WTC11 (cell line): Measurements from ENCODE around the gene MORN1. TPM values are rescaled to one million over a fixed set of nuclear protein-coding genes. Genes with fewer than 3 reads are reported as not detected.

Experiments used
- ATAC-seq: fragments of 200-7000 bp; cut with Tn5 transposase; 2 replicates; pipeline ENCODE4 v1.10.0; 2021; ENCODE audit warnings: mild to moderate bottlenecking, moderate library complexity
- CTCF ChIA-PET: fragments of 300-600 bp; sonication (Branson Sonifier 250); formaldehyde crosslinking; loops from one replicate; lab custom pipeline; 2021; ENCODE audit warnings: antibody characterized with exemption; lab: Charles Lee
- POLR2A ChIA-PET: fragments of 350-600 bp; sonication (Branson Sonifier 250); formaldehyde crosslinking; loops from one replicate; lab custom pipeline; 2021; ENCODE audit warnings: antibody characterized with exemption; lab: Charles Lee
- DNase-seq: peaks from one replicate; pipeline ENCODE4 v3.0.0; 2021; ENCODE audit warnings: low spot score
- H3K27ac Mint-ChIP-seq: 2 replicates; pipeline ENCODE4 v1.8.0; 2021; ENCODE audit warnings: mixed read lengths
- H3K27me3 Mint-ChIP-seq: 2 replicates; pipeline ENCODE4 v1.8.0; 2021; ENCODE audit warnings: low read depth, mild to moderate bottlenecking, moderate library complexity, mixed read lengths
- H3K36me3 Mint-ChIP-seq: 2 replicates; pipeline ENCODE4 v1.8.0; 2021; ENCODE audit warnings: mixed read lengths
- H3K4me1 Mint-ChIP-seq: 2 replicates; pipeline ENCODE4 v1.8.0; 2022; ENCODE audit warnings: mixed read lengths
- H3K4me3 Mint-ChIP-seq: 2 replicates; pipeline ENCODE4 v1.8.0; 2021; ENCODE audit warnings: mild to moderate bottlenecking, moderate library complexity, mixed read lengths
- H3K9me3 Mint-ChIP-seq: 2 replicates; pipeline ENCODE4 v1.8.0; 2021; ENCODE audit warnings: mixed read lengths
- FOXK1 ChIP-seq: sonication (generic); formaldehyde crosslinking; IDR thresholded peaks from 2 replicates; pipeline ENCODE4 v1.8.0; 2022; ENCODE audit warnings: mild to moderate bottlenecking, moderate library complexity, missing genetic modification reagents
- HMGA2 ChIP-seq: fragments of 250-450 bp; sonication (Bioruptor Pico); IDR thresholded peaks from 2 replicates; pipeline ENCODE4 v1.4.0; 2021; ENCODE audit warnings: mild to moderate bottlenecking, moderate library complexity
- NFATC4 ChIP-seq: fragments of 250-450 bp; sonication (Bioruptor Pico); IDR thresholded peaks from 2 replicates; pipeline ENCODE4 v1.9.0; 2021; ENCODE audit warnings: mild to moderate bottlenecking
- NR3C1 ChIP-seq: sonication (generic); formaldehyde crosslinking; conservative IDR thresholded peaks from 2 replicates; pipeline ENCODE4 v1.8.1; 2023; ENCODE audit warnings: low read depth, mild to moderate bottlenecking, missing genetic modification reagents
- OVOL2 ChIP-seq: fragments of 250-450 bp; sonication (Bioruptor Pico); IDR thresholded peaks from 2 replicates; pipeline ENCODE4 v1.9.0; 2021; ENCODE audit warnings: mild to moderate bottlenecking, borderline replicate concordance
- TP53 ChIP-seq: sonication (generic); formaldehyde crosslinking; IDR thresholded peaks from 2 replicates; pipeline ENCODE4 v1.8.1; 2023; ENCODE audit warnings: mild to moderate bottlenecking, missing genetic modification reagents
- ZNF121 ChIP-seq: sonication (generic); formaldehyde crosslinking; IDR thresholded peaks from 2 replicates; pipeline ENCODE4 v1.8.0; 2023; ENCODE audit warnings: missing genetic modification reagents
- ZNF396 ChIP-seq: fragments of 250-450 bp; sonication (Bioruptor Pico); IDR thresholded peaks from 2 replicates; pipeline ENCODE4 v1.8.0; 2021; ENCODE audit warnings: mild to moderate bottlenecking, moderate library complexity, borderline replicate concordance
- ZNF423 ChIP-seq: fragments of 250-450 bp; sonication (Bioruptor Pico); IDR thresholded peaks from 2 replicates; pipeline ENCODE4 v2.1.2; 2022; ENCODE audit warnings: mild to moderate bottlenecking, moderate library complexity
- total RNA-seq: library from RNA; stranded (reverse); gene quantifications from 3 replicates; pipeline ENCODE4 v1.2.3, GENCODE V29; 2021
- TF ChIP-seq, protein P1 (sequence below): sonication (generic); formaldehyde crosslinking; IDR thresholded peaks from 2 replicates; pipeline ENCODE4 v1.8.0; 2022; ENCODE audit warnings: mild to moderate bottlenecking, missing genetic modification reagents
- TF ChIP-seq, protein P2 (sequence below): sonication (generic); formaldehyde crosslinking; IDR thresholded peaks from 2 replicates; pipeline ENCODE4 v1.8.0; 2023; ENCODE audit warnings: mild to moderate bottlenecking, missing genetic modification reagents
- TF ChIP-seq, protein P3 (sequence below): sonication (generic); formaldehyde crosslinking; IDR thresholded peaks from 2 replicates; pipeline ENCODE4 v1.8.0; 2022; ENCODE audit warnings: mild to moderate bottlenecking, missing genetic modification reagents
- TF ChIP-seq, protein P4 (sequence below): sonication (generic); formaldehyde crosslinking; IDR thresholded peaks from 2 replicates; pipeline ENCODE4 v1.8.0; 2022; ENCODE audit warnings: mild to moderate bottlenecking, missing genetic modification reagents
- TF ChIP-seq, protein P5 (sequence below): sonication (generic); formaldehyde crosslinking; IDR thresholded peaks from 2 replicates; pipeline ENCODE4 v1.8.0; 2023; ENCODE audit warnings: missing genetic modification reagents
- TF ChIP-seq, protein P6 (sequence below): sonication (generic); formaldehyde crosslinking; IDR thresholded peaks from 2 replicates; pipeline ENCODE4 v1.8.1; 2023; ENCODE audit warnings: mild to moderate bottlenecking, missing genetic modification reagents
- TF ChIP-seq, protein P7 (sequence below): fragments of 200-600 bp; IDR thresholded peaks from 2 replicates; pipeline ENCODE4 v1.8.0; 2022; ENCODE audit warnings: antibody characterized with exemption
- TF ChIP-seq, protein P8 (sequence below): sonication (generic); formaldehyde crosslinking; IDR thresholded peaks from 2 replicates; pipeline ENCODE4 v1.8.1; 2023; ENCODE audit warnings: mild to moderate bottlenecking, moderate library complexity, missing genetic modification reagents
- TF ChIP-seq, protein P9 (sequence below): sonication (generic); formaldehyde crosslinking; IDR thresholded peaks from 2 replicates; pipeline ENCODE4 v1.8.1; 2022; ENCODE audit warnings: low read depth, missing genetic modification reagents, borderline replicate concordance
- TF ChIP-seq, protein P10 (sequence below): sonication (generic); formaldehyde crosslinking; conservative IDR thresholded peaks from 2 replicates; pipeline ENCODE4 v1.8.1; 2023; ENCODE audit warnings: mild to moderate bottlenecking, low read depth, missing genetic modification reagents, moderate library complexity

Gene MORN1
- total RNA-seq, 1 experiment from 2014 or later: 14.5 TPM

DNA sequence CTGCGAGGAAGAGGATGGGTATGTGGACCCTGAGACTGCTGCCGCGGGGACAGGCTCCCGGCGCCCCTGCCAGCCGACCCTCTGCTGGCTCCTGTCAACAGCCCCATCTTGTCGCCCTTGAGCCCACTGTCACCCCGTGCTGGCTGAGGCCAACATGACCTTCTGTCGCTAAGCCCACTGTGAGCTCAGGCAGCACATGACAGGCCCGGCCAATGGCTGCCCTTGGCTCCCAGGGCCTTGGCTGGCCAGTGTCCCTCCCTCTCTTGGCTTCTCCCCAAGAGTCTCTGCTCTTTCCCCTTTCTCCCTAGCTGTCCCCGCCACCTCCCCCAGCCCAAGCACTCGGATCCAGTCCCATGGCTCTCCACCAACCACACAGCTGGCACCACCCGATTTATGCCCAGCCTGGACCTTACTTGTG lies 17.5 kb upstream of the MORN1 start:
- ATAC-seq: no peak
- Mint-ChIP-seq H3K27me3 (no peaks in the 10 kb centered on the region), H3K9me3 (no peaks in the 10 kb centered on the region), H3K36me3 (peaks cover 16% of the 10 kb centered on the region; the same call in 1 of the 2 replicates), H3K4me3 (no peak overlapping the region), H3K27ac (no peak overlapping the region), H3K4me1 (peaks cover 2% of the 10 kb centered on the region)
- ChIA-PET CTCF (no interaction called here), POLR2A (no interaction called here)
- no peak for DNase-seq
- no peak for TF ChIP-seq ZNF396 (CRISPR knock-in tag)
- TF ChIP-seq, protein P1, sequence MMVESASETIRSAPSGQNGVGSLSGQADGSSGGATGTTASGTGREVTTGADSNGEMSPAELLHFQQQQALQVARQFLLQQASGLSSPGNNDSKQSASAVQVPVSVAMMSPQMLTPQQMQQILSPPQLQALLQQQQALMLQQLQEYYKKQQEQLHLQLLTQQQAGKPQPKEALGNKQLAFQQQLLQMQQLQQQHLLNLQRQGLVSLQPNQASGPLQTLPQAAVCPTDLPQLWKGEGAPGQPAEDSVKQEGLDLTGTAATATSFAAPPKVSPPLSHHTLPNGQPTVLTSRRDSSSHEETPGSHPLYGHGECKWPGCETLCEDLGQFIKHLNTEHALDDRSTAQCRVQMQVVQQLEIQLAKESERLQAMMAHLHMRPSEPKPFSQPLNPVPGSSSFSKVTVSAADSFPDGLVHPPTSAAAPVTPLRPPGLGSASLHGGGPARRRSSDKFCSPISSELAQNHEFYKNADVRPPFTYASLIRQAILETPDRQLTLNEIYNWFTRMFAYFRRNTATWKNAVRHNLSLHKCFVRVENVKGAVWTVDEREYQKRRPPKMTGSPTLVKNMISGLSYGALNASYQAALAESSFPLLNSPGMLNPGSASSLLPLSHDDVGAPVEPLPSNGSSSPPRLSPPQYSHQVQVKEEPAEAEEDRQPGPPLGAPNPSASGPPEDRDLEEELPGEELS (CRISPR knock-in tag): no peak
- no peak for TF ChIP-seq ZNF121
- no peak for TF ChIP-seq OVOL2 (CRISPR knock-in tag)
- TF ChIP-seq, protein P2, sequence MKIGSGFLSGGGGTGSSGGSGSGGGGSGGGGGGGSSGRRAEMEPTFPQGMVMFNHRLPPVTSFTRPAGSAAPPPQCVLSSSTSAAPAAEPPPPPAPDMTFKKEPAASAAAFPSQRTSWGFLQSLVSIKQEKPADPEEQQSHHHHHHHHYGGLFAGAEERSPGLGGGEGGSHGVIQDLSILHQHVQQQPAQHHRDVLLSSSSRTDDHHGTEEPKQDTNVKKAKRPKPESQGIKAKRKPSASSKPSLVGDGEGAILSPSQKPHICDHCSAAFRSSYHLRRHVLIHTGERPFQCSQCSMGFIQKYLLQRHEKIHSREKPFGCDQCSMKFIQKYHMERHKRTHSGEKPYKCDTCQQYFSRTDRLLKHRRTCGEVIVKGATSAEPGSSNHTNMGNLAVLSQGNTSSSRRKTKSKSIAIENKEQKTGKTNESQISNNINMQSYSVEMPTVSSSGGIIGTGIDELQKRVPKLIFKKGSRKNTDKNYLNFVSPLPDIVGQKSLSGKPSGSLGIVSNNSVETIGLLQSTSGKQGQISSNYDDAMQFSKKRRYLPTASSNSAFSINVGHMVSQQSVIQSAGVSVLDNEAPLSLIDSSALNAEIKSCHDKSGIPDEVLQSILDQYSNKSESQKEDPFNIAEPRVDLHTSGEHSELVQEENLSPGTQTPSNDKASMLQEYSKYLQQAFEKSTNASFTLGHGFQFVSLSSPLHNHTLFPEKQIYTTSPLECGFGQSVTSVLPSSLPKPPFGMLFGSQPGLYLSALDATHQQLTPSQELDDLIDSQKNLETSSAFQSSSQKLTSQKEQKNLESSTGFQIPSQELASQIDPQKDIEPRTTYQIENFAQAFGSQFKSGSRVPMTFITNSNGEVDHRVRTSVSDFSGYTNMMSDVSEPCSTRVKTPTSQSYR (CRISPR knock-in tag): no peak
- TF ChIP-seq, protein P3, sequence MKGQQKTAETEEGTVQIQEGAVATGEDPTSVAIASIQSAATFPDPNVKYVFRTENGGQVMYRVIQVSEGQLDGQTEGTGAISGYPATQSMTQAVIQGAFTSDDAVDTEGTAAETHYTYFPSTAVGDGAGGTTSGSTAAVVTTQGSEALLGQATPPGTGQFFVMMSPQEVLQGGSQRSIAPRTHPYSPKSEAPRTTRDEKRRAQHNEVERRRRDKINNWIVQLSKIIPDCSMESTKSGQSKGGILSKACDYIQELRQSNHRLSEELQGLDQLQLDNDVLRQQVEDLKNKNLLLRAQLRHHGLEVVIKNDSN (CRISPR knock-in tag): no peak
- TF ChIP-seq, protein P4, sequence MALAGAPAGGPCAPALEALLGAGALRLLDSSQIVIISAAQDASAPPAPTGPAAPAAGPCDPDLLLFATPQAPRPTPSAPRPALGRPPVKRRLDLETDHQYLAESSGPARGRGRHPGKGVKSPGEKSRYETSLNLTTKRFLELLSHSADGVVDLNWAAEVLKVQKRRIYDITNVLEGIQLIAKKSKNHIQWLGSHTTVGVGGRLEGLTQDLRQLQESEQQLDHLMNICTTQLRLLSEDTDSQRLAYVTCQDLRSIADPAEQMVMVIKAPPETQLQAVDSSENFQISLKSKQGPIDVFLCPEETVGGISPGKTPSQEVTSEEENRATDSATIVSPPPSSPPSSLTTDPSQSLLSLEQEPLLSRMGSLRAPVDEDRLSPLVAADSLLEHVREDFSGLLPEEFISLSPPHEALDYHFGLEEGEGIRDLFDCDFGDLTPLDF (CRISPR knock-in tag): no peak
- TF ChIP-seq, protein P5, sequence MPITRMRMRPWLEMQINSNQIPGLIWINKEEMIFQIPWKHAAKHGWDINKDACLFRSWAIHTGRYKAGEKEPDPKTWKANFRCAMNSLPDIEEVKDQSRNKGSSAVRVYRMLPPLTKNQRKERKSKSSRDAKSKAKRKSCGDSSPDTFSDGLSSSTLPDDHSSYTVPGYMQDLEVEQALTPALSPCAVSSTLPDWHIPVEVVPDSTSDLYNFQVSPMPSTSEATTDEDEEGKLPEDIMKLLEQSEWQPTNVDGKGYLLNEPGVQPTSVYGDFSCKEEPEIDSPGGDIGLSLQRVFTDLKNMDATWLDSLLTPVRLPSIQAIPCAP: no peak
- no peak for TF ChIP-seq NR3C1
- no peak for TF ChIP-seq NFATC4
- TF ChIP-seq, protein P6, sequence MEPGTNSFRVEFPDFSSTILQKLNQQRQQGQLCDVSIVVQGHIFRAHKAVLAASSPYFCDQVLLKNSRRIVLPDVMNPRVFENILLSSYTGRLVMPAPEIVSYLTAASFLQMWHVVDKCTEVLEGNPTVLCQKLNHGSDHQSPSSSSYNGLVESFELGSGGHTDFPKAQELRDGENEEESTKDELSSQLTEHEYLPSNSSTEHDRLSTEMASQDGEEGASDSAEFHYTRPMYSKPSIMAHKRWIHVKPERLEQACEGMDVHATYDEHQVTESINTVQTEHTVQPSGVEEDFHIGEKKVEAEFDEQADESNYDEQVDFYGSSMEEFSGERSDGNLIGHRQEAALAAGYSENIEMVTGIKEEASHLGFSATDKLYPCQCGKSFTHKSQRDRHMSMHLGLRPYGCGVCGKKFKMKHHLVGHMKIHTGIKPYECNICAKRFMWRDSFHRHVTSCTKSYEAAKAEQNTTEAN (CRISPR knock-in tag): no peak
- TF ChIP-seq, protein P7, sequence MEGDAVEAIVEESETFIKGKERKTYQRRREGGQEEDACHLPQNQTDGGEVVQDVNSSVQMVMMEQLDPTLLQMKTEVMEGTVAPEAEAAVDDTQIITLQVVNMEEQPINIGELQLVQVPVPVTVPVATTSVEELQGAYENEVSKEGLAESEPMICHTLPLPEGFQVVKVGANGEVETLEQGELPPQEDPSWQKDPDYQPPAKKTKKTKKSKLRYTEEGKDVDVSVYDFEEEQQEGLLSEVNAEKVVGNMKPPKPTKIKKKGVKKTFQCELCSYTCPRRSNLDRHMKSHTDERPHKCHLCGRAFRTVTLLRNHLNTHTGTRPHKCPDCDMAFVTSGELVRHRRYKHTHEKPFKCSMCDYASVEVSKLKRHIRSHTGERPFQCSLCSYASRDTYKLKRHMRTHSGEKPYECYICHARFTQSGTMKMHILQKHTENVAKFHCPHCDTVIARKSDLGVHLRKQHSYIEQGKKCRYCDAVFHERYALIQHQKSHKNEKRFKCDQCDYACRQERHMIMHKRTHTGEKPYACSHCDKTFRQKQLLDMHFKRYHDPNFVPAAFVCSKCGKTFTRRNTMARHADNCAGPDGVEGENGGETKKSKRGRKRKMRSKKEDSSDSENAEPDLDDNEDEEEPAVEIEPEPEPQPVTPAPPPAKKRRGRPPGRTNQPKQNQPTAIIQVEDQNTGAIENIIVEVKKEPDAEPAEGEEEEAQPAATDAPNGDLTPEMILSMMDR: no peak
- no peak for TF ChIP-seq TP53 (CRISPR knock-in tag)
- no peak for TF ChIP-seq HMGA2

DNA sequence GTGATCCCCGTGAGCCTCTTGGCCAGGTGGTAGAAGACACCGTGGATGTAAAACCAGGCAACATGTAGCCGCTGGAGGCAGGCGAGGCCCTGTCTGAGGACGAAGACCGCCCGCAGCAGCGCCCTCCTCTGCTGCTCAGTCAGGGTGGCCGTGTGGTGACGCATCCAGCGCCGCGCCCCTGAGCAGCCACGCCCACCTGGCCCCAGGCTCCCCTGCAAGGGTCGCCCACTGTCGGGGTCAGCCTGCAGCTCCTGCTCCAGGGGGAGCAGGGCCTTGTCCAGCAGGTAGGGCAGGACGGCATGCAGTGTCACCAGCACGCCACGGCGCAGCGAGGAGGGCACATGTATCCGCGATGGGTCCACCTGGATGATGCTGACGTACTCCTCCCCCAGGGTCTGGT lies 17.1 kb upstream of the MORN1 start:
- Mint-ChIP-seq H3K4me3 (no peak overlapping the region), H3K4me1 (no peaks in the 10 kb centered on the region), H3K9me3 (no peaks in the 10 kb centered on the region), H3K27ac (no peak overlapping the region), H3K36me3 (peaks cover 18% of the 10 kb centered on the region; the same call in 1 of the 2 replicates), H3K27me3 (no peaks in the 10 kb centered on the region)
- ChIA-PET CTCF (no interaction called here), POLR2A (no interaction called here)
- DNase-seq (no peak), ATAC-seq (no peak)
- TF ChIP-seq, protein P8, sequence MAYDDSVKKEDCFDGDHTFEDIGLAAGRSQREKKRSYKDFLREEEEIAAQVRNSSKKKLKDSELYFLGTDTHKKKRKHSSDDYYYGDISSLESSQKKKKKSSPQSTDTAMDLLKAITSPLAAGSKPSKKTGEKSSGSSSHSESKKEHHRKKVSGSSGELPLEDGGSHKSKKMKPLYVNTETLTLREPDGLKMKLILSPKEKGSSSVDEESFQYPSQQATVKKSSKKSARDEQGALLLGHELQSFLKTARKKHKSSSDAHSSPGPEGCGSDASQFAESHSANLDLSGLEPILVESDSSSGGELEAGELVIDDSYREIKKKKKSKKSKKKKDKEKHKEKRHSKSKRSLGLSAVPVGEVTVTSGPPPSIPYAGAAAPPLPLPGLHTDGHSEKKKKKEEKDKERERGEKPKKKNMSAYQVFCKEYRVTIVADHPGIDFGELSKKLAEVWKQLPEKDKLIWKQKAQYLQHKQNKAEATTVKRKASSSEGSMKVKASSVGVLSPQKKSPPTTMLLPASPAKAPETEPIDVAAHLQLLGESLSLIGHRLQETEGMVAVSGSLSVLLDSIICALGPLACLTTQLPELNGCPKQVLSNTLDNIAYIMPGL: no peak
- TF ChIP-seq FOXK1: no peak
- no peak for TF ChIP-seq TP53 (CRISPR knock-in tag)
- TF ChIP-seq, protein P9, sequence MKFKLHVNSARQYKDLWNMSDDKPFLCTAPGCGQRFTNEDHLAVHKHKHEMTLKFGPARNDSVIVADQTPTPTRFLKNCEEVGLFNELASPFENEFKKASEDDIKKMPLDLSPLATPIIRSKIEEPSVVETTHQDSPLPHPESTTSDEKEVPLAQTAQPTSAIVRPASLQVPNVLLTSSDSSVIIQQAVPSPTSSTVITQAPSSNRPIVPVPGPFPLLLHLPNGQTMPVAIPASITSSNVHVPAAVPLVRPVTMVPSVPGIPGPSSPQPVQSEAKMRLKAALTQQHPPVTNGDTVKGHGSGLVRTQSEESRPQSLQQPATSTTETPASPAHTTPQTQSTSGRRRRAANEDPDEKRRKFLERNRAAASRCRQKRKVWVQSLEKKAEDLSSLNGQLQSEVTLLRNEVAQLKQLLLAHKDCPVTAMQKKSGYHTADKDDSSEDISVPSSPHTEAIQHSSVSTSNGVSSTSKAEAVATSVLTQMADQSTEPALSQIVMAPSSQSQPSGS (CRISPR knock-in tag): no peak
- TF ChIP-seq, protein P10, sequence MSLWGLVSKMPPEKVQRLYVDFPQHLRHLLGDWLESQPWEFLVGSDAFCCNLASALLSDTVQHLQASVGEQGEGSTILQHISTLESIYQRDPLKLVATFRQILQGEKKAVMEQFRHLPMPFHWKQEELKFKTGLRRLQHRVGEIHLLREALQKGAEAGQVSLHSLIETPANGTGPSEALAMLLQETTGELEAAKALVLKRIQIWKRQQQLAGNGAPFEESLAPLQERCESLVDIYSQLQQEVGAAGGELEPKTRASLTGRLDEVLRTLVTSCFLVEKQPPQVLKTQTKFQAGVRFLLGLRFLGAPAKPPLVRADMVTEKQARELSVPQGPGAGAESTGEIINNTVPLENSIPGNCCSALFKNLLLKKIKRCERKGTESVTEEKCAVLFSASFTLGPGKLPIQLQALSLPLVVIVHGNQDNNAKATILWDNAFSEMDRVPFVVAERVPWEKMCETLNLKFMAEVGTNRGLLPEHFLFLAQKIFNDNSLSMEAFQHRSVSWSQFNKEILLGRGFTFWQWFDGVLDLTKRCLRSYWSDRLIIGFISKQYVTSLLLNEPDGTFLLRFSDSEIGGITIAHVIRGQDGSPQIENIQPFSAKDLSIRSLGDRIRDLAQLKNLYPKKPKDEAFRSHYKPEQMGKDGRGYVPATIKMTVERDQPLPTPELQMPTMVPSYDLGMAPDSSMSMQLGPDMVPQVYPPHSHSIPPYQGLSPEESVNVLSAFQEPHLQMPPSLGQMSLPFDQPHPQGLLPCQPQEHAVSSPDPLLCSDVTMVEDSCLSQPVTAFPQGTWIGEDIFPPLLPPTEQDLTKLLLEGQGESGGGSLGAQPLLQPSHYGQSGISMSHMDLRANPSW (CRISPR knock-in tag): no peak
- no peak for TF ChIP-seq ZNF121
- TF ChIP-seq ZNF423 (CRISPR knock-in tag): no peak
